ENCODE results near the gene HDDC3. TPM values are rescaled to one million over a fixed set of nuclear protein-coding genes. Genes with fewer than 3 reads are reported as not detected.

Gene HDDC3
- polyA plus RNA-seq, 3 donors: 11.6 to 19.7 (median 14.8) TPM

DNA sequence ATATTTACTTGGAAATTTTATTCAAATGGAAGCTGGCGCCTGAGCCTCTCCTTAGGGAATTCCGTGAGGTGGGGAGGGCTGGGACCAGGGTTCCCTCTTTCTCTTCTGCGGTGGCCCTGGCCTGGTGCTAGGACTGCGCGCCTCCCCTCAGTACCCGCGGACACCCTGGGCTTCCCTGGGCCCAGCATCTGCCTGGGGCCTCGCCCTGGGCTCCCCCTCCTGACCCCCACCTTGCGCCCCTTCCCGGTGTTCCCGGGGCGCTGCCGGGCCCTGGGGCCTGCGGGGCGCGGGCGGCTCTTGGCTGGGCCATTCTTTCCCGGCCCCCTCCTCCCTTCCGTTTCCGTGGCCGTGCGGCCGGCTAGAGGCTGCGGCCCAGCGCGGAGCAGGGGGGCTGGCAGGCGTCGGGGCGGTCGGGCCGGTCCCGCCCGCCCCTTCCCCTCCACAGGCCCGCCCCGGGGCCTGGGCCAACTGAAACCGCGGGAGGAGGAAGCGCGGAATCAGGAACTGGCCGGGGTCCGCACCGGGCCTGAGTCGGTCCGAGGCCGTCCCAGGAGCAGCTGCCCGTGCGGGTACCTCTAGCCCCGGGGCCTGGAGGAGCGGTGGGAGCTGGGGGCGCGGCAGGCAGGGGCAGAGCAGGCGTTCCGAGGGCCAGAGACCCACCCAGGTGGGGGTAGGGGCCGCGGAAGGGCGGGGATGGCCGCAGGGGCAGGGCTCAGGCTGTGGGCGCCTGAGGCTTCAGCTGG lies 48.2 kb downstream of the HDDC3 start, which contains the start of gene FES:
FES (plus strand) TSS at position 529 of the 743 bp plus-strand sequence. CDS start 542 bp downstream, outside the sequence.
- peak within 1 kb of the TSS; percentile 81 to 96 (median 94) for H3K27ac Mint-ChIP-seq
- Histone ChIP-seq H3K36me3 (replicated peaks in 1 of 2; ENCODE audit: control insufficient read depth in 1 of 2, insufficient read depth in 2 of 2, low read length in 2 of 2) (peaks cover 61 to 69% of the 10 kb centered on the region in 2 donors), H3K4me2 (replicated peaks; ENCODE audit: extremely low read depth, low read length, poor library complexity, severe bottlenecking) (peak within 1 kb of the TSS; percentile 96), H3K4me3 (replicated peaks in 1 of 3; ENCODE audit: low read depth in 2 of 3, low read length in 3 of 3) (peak within 1 kb of the TSS; percentile 69 to 99 (median 95)), H3K9ac (ENCODE audit: insufficient read depth, low read length, poor library complexity, severe bottlenecking) (peak within 1 kb of the TSS; percentile 93), H3K27ac (ENCODE audit: low read depth in 1 of 2, low read length in 2 of 2) (peak within 1 kb of the TSS; percentile 78 to 88), H3K9me3 (replicated peaks in 1 of 2; ENCODE audit: control insufficient read depth in 1 of 2, insufficient read depth in 1 of 2, low read length in 2 of 2) (no peaks in the 10 kb centered on the region), H3K4me1 (ENCODE audit: control insufficient read depth in 1 of 2, insufficient read depth in 2 of 2, low read length in 2 of 2) (peaks cover 31 to 56% of the 10 kb centered on the region in 2 donors), H4K20me1 (ENCODE audit: insufficient read depth, low read length) (peaks cover 72% of the 10 kb centered on the region), H2AFZ (ENCODE audit: insufficient read depth, low read depth, low read length, poor library complexity, severe bottlenecking) (peak within 1 kb of the TSS; percentile 79), H3K79me2 (ENCODE audit: insufficient read depth, low read length) (peaks cover 74% of the 10 kb centered on the region), H3K27me3 (ENCODE audit: control insufficient read depth in 2 of 2, insufficient read depth in 2 of 2, low read length in 2 of 2) (no peaks in the 10 kb centered on the region)
- H3K36me3 Mint-ChIP-seq: peaks cover 46 to 66% of the 10 kb centered on the region in 2 donors
- H3K4me3 Mint-ChIP-seq: peak within 1 kb of the TSS; percentile 93 to 98
- peaks cover 42% of the 10 kb centered on the region for H3K4me1 Mint-ChIP-seq
- intact Hi-C loops (cut with micrococcal nuclease): loop anchor here (2.0 to 10.0 kb wide), 2 partner anchors 15 to 169 kb away; partner anchors contain the start of genes BLM (in 1 of the 2) and FURIN (in 1 of the 2)
- peak; percentile 73 to 83 (median 75) for DNase-seq
- no peaks in the 10 kb centered on the region for H3K9me3 Mint-ChIP-seq
- under 1% methylated on average over 39 of the region's 58 CpGs for WGBS (ENCODE audit: insufficient coverage)
- H3K27me3 Mint-ChIP-seq (ENCODE audit: low read depth in 3 of 3): peaks cover 0 to 1% (median 0%) of the 10 kb centered on the region in 3 donors
- TF ChIP-seq, protein P1, sequence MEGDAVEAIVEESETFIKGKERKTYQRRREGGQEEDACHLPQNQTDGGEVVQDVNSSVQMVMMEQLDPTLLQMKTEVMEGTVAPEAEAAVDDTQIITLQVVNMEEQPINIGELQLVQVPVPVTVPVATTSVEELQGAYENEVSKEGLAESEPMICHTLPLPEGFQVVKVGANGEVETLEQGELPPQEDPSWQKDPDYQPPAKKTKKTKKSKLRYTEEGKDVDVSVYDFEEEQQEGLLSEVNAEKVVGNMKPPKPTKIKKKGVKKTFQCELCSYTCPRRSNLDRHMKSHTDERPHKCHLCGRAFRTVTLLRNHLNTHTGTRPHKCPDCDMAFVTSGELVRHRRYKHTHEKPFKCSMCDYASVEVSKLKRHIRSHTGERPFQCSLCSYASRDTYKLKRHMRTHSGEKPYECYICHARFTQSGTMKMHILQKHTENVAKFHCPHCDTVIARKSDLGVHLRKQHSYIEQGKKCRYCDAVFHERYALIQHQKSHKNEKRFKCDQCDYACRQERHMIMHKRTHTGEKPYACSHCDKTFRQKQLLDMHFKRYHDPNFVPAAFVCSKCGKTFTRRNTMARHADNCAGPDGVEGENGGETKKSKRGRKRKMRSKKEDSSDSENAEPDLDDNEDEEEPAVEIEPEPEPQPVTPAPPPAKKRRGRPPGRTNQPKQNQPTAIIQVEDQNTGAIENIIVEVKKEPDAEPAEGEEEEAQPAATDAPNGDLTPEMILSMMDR (IDR thresholded peaks at IDR 0.05): no peak

DNA sequence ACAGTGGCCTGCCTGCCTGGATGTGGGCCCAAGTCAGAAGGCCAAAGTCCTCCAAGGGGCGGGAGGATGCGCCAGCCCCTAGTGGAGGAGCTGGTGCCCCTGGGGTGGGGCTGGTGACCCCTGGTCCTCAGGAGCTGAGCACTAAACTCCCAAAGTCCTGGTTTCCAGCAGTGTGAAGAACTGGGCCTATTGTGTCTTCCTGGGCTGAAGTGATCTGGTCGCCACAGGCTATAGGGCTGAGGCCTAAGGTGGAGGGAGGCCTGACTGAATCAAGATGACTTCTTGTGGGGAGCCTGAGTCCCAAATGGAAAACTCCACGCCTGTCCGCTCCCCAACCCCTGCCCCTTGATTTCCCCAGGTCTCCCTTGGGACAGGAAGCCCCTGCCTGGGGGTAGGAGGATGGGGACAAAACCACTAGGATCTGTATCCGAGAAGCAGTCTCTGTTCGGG lies 48.8 kb downstream of the HDDC3 start:
- peaks cover 70% of the 10 kb centered on the region for H3K79me2 ChIP-seq (ENCODE audit: insufficient read depth, low read length)
- Mint-ChIP-seq H3K36me3 (peaks cover 49 to 66% of the 10 kb centered on the region in 2 donors), H3K27me3 (ENCODE audit: low read depth in 3 of 3) (peaks cover 0 to 1% (median 0%) of the 10 kb centered on the region in 3 donors), H3K4me1 (peaks cover 42% of the 10 kb centered on the region), H3K9me3 (no peaks in the 10 kb centered on the region), H3K4me3 (peak overlapping the region; percentile 64 to 66), H3K27ac (peak overlapping the region; percentile 65 to 89 (median 83))
- H3K4me3 ChIP-seq (replicated peaks in 1 of 3; ENCODE audit: low read depth in 2 of 3, low read length in 3 of 3): peak overlapping the region; percentile 33 to 99 (median 69)
- no peaks in the 10 kb centered on the region for H3K9me3 ChIP-seq (replicated peaks in 1 of 2; ENCODE audit: control insufficient read depth in 1 of 2, insufficient read depth in 1 of 2, low read length in 2 of 2)
- intact Hi-C loops (cut with micrococcal nuclease): loop anchor here in 1 of 2 donors (10.0 kb wide), 1 partner anchor 169 kb away; the partner anchor contains the start of gene BLM
- peak in 1 of 3 donors; percentile 15 for DNase-seq
- peaks cover 31 to 56% of the 10 kb centered on the region in 2 donors for H3K4me1 ChIP-seq (ENCODE audit: control insufficient read depth in 1 of 2, insufficient read depth in 2 of 2, low read length in 2 of 2)
- H2AFZ ChIP-seq (ENCODE audit: insufficient read depth, low read depth, low read length, poor library complexity, severe bottlenecking): peak overlapping the region; percentile 79
- 45% methylated on average over 5 of the region's 7 CpGs for WGBS (ENCODE audit: insufficient coverage)
- TF ChIP-seq, protein P1 (IDR thresholded peaks at IDR 0.05): no peak
- peak overlapping the region; percentile 96 for H3K4me2 ChIP-seq (replicated peaks; ENCODE audit: extremely low read depth, low read length, poor library complexity, severe bottlenecking)
- H3K27me3 ChIP-seq (ENCODE audit: control insufficient read depth in 2 of 2, insufficient read depth in 2 of 2, low read length in 2 of 2): no peaks in the 10 kb centered on the region
- H4K20me1 ChIP-seq (ENCODE audit: insufficient read depth, low read length): peaks cover 72% of the 10 kb centered on the region
- H3K36me3 ChIP-seq (replicated peaks in 1 of 2; ENCODE audit: control insufficient read depth in 1 of 2, insufficient read depth in 2 of 2, low read length in 2 of 2): peaks cover 62 to 69% of the 10 kb centered on the region in 2 donors
- peak overlapping the region; percentile 93 for H3K9ac ChIP-seq (ENCODE audit: insufficient read depth, low read length, poor library complexity, severe bottlenecking)
- H3K27ac ChIP-seq (ENCODE audit: low read depth in 1 of 2, low read length in 2 of 2): peak overlapping the region; percentile 67 to 88
